Esophagus (tissue), 2 donors: ENCODE measurements around the gene TSPAN9. TPM values are rescaled to one million over a fixed set of nuclear protein-coding genes. Genes with fewer than 3 reads are reported as not detected.
A peak's percentile ranks its signal among the peaks of the same experiment; 100 is the strongest.

ENCODE experiments used
- H3K27ac ChIP-seq, 2 donors: one replicate each; pipeline ENCODE4 v1.5.1; 2013; ENCODE audit warnings: low read depth in 2 of 2, mild to moderate bottlenecking in 2 of 2, inconsistent platforms in 1 of 2, low read length in 1 of 2, moderate library complexity in 1 of 2
- H3K27me3 ChIP-seq, 2 donors: one replicate each; pipeline ENCODE4 v1.6.1; 2013; ENCODE audit warnings: low read length in 2 of 2, control low read depth in 1 of 2, mild to moderate bottlenecking in 1 of 2; ENCODE audit not compliant: insufficient read depth in 2 of 2, control insufficient read depth in 1 of 2
- H3K36me3 ChIP-seq, 2 donors: one replicate each; pipeline ENCODE4 v1.6.1; 2013; ENCODE audit warnings: low read length in 1 of 2; ENCODE audit not compliant: control insufficient read depth in 2 of 2, insufficient read depth in 2 of 2
- H3K4me1 ChIP-seq, 2 donors: one replicate each; pipeline ENCODE4 v1.6.1; 2013; ENCODE audit warnings: low read length in 1 of 2; ENCODE audit not compliant: control insufficient read depth in 2 of 2, insufficient read depth in 2 of 2
- H3K4me3 ChIP-seq, 2 donors: one replicate each; pipeline ENCODE4 v1.5.1; 2013; ENCODE audit warnings: low read length in 2 of 2, mild to moderate bottlenecking in 2 of 2, low read depth in 1 of 2, moderate library complexity in 1 of 2
- H3K9me3 ChIP-seq, 2 donors: one replicate each; pipeline ENCODE4 v1.6.1; 2013; ENCODE audit warnings: mild to moderate bottlenecking in 2 of 2, low read depth in 1 of 2, low read length in 1 of 2, moderate library complexity in 1 of 2; ENCODE audit not compliant: control insufficient read depth in 2 of 2, insufficient read depth in 1 of 2
- WGBS, 2 donors: extraction: QIAGEN DNeasy Blood & Tissue Kit; methylation state at CpG; one replicate each; pipeline ENCODE4 v1.1.7; 2013; 5-methylcytosine and 5-hydroxymethylcytosine counted together
- polyA plus RNA-seq, 2 donors: library from polyadenylated mRNA; stranded (reverse); fragments of 200-250 nt; gene quantifications; one replicate each; pipeline ENCODE4 v1.2.3, GENCODE V29; 2013
- donor health status: healthy with polysubstance abuse.
- donor health status: Bipolar disorder and iron deficiency.

The TSPAN9 gene
- polyA plus RNA-seq, 2 donors: 8.2 to 9.2 TPM

DNA sequence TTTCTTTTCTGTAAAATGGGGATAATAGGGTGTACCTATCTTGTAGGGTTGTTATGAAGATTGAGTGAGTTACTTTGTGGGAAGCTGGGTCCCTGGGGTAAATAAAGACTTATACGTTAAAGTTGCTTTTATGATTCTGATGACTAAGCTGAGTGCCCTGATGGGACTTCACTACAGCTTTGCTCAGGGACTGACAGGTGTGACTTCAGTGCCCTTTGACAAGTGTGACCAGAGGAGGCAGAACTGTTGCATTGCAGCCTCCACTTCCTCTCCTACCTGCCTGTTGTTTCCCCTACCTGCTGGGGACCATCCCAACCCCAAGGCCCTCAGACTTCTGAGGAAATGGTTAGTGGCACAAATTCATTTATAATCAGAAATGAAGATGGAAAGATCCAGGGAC, 119.3 kb downstream of the TSPAN9 start:
- Histone ChIP-seq H3K27me3 (no peaks in the 10 kb centered on the region), H3K27ac (no peak overlapping the region), H3K9me3 (no peaks in the 10 kb centered on the region), H3K4me1 (peaks cover 7 to 12% of the 10 kb centered on the region in 2 donors), H3K4me3 (no peak overlapping the region), H3K36me3 (no peaks in the 10 kb centered on the region)
- 76 to 79% methylated on average over 1 of the region's 1 CpG for WGBS, 2 donors

- H3K27ac ChIP-seq: no peak overlapping the region
- H3K27me3 ChIP-seq: no peaks in the 10 kb centered on the region
- H3K4me3 ChIP-seq: no peak overlapping the region
- H3K9me3 ChIP-seq: no peaks in the 10 kb centered on the region
- H3K4me1 ChIP-seq: peaks cover 7 to 12% of the 10 kb centered on the region in 2 donors
- no peaks in the 10 kb centered on the region for H3K36me3 ChIP-seq
- WGBS, 2 donors: 83 to 93% methylated on average over 8 of the region's 8 CpGs
Observed at GRCh38 chr12:3197131-3197818, 120.1 kb downstream of the TSPAN9 start.

GRCh38 chr12:3199551-3200031, 122.4 kb downstream of the TSPAN9 start:
- H3K4me3 ChIP-seq: peak overlapping the region; percentile 43 to 50
- H3K27me3 ChIP-seq: no peaks in the 10 kb centered on the region
- no peaks in the 10 kb centered on the region for H3K9me3 ChIP-seq
- peaks cover 9 to 16% of the 10 kb centered on the region in 2 donors for H3K4me1 ChIP-seq
- H3K36me3 ChIP-seq: no peaks in the 10 kb centered on the region
- WGBS, 2 donors: 4 to 6% methylated on average over 27 to 45 of the region's 45 CpGs
- H3K27ac ChIP-seq: no peak overlapping the region

- Histone ChIP-seq H3K36me3 (no peaks in the 10 kb centered on the region), H3K4me1 (peaks cover 9 to 16% of the 10 kb centered on the region in 2 donors), H3K9me3 (no peaks in the 10 kb centered on the region), H3K27me3 (no peaks in the 10 kb centered on the region), H3K27ac (no peak overlapping the region), H3K4me3 (peak overlapping the region; percentile 43 to 50)
- WGBS, 2 donors: 1 to 2% methylated on average over 45 to 49 of the region's 49 CpGs
Observed at GRCh38 chr12:3200032-3200617, 122.9 kb downstream of the TSPAN9 start.

DNA sequence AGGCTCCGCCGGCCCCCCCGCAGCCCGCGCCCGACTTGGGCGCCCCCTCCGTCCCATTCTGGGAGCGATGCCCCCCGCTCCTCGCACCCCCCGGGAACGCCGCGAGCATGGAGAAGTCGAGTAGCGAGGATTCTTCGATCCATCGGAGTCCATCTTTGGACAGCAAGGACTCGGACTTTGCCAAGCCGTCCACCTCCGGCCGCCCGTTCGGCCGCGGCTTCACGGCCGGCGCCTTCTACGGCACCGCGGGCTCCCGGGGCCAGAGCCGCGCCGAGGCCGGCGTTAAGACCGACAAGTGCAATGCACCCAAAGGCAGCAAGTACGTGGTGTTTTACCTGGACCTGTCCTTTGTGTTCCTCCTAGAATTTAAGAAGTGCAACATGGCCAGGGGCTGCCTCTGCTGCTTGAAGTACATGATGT, 123.6 kb downstream of the TSPAN9 start:
- peak overlapping the region; percentile 43 to 50 for H3K4me3 ChIP-seq
- WGBS, 2 donors: 23 to 33% methylated on average over 30 to 41 of the region's 41 CpGs

GRCh38 chr12:3201339-3202051, 124.3 kb downstream of the TSPAN9 start:
- Histone ChIP-seq H3K4me1 (peaks cover 9 to 23% of the 10 kb centered on the region in 2 donors), H3K4me3 (no peak overlapping the region), H3K36me3 (no peaks in the 10 kb centered on the region), H3K9me3 (no peaks in the 10 kb centered on the region), H3K27me3 (no peaks in the 10 kb centered on the region), H3K27ac (no peak overlapping the region)
- WGBS, 2 donors: 81 to 84% methylated on average over 10 of the region's 10 CpGs

More for the DNA sequence above, 123.6 kb downstream of the TSPAN9 start:
- Histone ChIP-seq H3K9me3 (no peaks in the 10 kb centered on the region), H3K4me1 (peaks cover 9 to 21% of the 10 kb centered on the region in 2 donors), H3K27ac (no peak overlapping the region), H3K27me3 (no peaks in the 10 kb centered on the region), H3K36me3 (no peaks in the 10 kb centered on the region)

DNA sequence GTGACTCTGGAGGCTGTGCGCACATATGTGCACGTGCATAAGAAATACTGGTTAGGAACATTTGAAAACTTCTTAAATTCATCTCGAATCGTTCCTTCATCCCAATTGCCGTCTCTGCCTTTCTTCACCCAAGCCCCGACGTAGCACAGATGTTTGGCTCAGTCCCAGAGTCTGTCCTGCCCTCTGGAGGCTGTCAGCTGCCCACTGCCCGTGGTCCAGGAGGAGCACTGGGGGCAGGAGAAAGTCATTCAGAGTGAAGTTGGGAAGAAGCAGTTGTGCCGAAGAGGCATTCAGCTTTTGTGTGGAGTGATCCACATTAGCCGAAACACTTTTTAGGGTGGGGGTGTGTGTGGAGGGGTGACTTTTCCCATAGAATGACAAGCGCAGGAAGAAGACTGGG, 124.9 kb downstream of the TSPAN9 start:
- Histone ChIP-seq H3K4me3 (no peak overlapping the region), H3K9me3 (no peaks in the 10 kb centered on the region), H3K36me3 (no peaks in the 10 kb centered on the region), H3K27ac (no peak overlapping the region), H3K27me3 (no peaks in the 10 kb centered on the region), H3K4me1 (peaks cover 9 to 23% of the 10 kb centered on the region in 2 donors)
- WGBS, 2 donors: 83 to 85% methylated on average over 11 of the region's 11 CpGs

DNA sequence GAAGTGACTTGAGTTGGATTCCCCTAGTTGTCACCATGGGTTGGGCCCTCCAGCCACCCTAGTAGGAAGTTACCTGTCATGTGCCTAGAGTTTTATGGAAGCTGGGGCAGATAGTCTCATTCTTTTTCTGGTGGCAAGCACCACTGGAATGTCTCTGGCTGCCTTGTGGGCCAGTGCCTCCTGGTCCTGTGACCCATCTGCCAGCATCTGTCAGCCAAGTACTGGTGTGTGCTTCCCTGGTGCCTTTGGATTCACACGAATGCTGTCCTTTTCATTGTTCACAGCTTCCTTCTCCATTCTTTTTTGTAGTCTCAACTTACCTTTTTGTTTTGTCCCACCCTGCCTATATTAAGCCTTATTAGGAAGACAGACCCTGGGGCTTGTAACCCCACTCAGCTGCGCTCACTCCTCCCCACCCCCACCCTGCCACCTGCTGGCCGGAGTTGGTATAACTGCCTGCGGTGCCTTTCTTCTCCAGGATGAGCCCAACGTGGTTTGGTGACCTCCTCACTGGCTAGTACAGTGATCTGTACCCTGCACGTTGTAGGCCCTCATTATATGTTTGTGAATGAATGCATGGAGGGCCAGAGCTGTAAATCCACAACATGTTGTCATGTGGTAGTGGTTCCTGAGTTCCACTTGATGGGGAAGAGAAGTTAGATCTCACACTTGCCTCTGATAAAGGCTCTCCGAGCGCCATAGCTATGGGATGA, 125.7 kb downstream of the TSPAN9 start:
- no peaks in the 10 kb centered on the region for H3K9me3 ChIP-seq
- no peak overlapping the region for H3K4me3 ChIP-seq
- no peaks in the 10 kb centered on the region for H3K27me3 ChIP-seq
- WGBS, 2 donors: 29 to 31% methylated on average over 8 of the region's 8 CpGs
- H3K36me3 ChIP-seq: no peaks in the 10 kb centered on the region
- no peak overlapping the region for H3K27ac ChIP-seq
- H3K4me1 ChIP-seq: peaks cover 9 to 23% of the 10 kb centered on the region in 2 donors

GRCh38 chr12:3203713-3204112, 126.5 kb downstream of the TSPAN9 start:
- WGBS, 2 donors: 32 to 46% methylated on average over 2 of the region's 2 CpGs
- H3K27me3 ChIP-seq: no peaks in the 10 kb centered on the region
- no peaks in the 10 kb centered on the region for H3K36me3 ChIP-seq
- H3K4me3 ChIP-seq: no peak overlapping the region
- H3K27ac ChIP-seq: no peak overlapping the region
- H3K4me1 ChIP-seq: peaks cover 9 to 23% of the 10 kb centered on the region in 2 donors
- no peaks in the 10 kb centered on the region for H3K9me3 ChIP-seq
